Sigmoid colon (tissue), 7 donors: ENCODE results near the gene HMOX1. TPM values are rescaled to one million over a fixed set of nuclear protein-coding genes. Genes with fewer than 3 reads are reported as not detected.

Source experiments
- DNase-seq: peaks from one replicate; pipeline ENCODE4 v3.0.0-alpha.2; 2019
- H3K27ac ChIP-seq, 4 donors: fragments of 200-600 bp; sonication (generic); one replicate each; pipeline ENCODE4 v1.5.1; 2016 to 2019; ENCODE audit warnings: mild to moderate bottlenecking in 1 of 4
- H3K27me3 ChIP-seq, 3 donors: fragments of 200-600 bp; sonication (generic); one replicate each; pipeline ENCODE4 v1.5.1; 2019; ENCODE audit warnings: mild to moderate bottlenecking in 1 of 3
- H3K36me3 ChIP-seq, 4 donors: fragments of 200-600 bp; sonication (generic); one replicate each; pipeline ENCODE4 v1.5.1; 2016 to 2019
- H3K4me1 ChIP-seq, 4 donors: fragments of 200-600 bp; sonication (generic); one replicate each; pipeline ENCODE4 v1.5.1; 2017 to 2019
- H3K4me3 ChIP-seq, 4 donors: fragments of 200-600 bp; sonication (generic); one replicate each; pipeline ENCODE4 v1.5.1; 2017 to 2019; ENCODE audit warnings: mild to moderate bottlenecking in 2 of 4, moderate library complexity in 1 of 4
- H3K9me3 ChIP-seq, 4 donors: fragments of 200-600 bp in 3 of 4; sonication (generic) in 3 of 4; one replicate each; pipeline versions ENCODE4 v1.5.1 to v1.6.1; 2013 to 2019
- EP300 ChIP-seq, 4 donors: sonication (generic); formaldehyde crosslinking; IDR thresholded peaks; one replicate each; pipeline ENCODE4 v1.6.1; 2017; ENCODE audit warnings: antibody characterized with exemption in 4 of 4
- POLR2A ChIP-seq, 2 donors: fragments of 450-650 bp; IDR thresholded peaks; one replicate each; pipeline ENCODE4 v1.6.1; 2016; ENCODE audit warnings: antibody characterized with exemption in 2 of 2, mild to moderate bottlenecking in 2 of 2, moderate library complexity in 2 of 2
- POLR2AphosphoS5 ChIP-seq, 4 donors: sonication (generic); formaldehyde crosslinking; IDR thresholded peaks; one replicate each; pipeline ENCODE4 v1.6.1; 2017; ENCODE audit warnings: antibody characterized with exemption in 4 of 4
- WGBS, 2 donors: extraction: QIAGEN DNeasy Blood & Tissue Kit; methylation state at CpG; one replicate each; pipeline ENCODE4 v1.1.7; 2013; 5-methylcytosine and 5-hydroxymethylcytosine counted together
- intact Hi-C: fragments of 100-400 bp; cut with DNase I; formaldehyde crosslinking; loops from one replicate; pipeline ENCODE4 v1.15.1; 2023
- polyA plus RNA-seq, 3 donors: library from polyadenylated mRNA; stranded (reverse); fragments of 200-250 nt; gene quantifications; one replicate each; pipeline ENCODE4 v1.2.3, GENCODE V29; 2013
- total RNA-seq, 4 donors: library from RNA; depleted of rRNA; stranded (reverse); fragments of >200 nt; gene quantifications; one replicate each; pipeline ENCODE4 v1.1.0, GENCODE V29; 2016
- TF ChIP-seq, protein P1 (sequence below), 4 experiments: fragments of 450-650 bp in 3 of 4; fragments of 200-600 bp in 1 of 4; IDR thresholded peaks; one replicate each; pipeline ENCODE4 v1.5.1; 2016 to 2019; ENCODE audit warnings: antibody characterized with exemption in 4 of 4, mild to moderate bottlenecking in 3 of 4, moderate library complexity in 2 of 4
- donor health status: healthy with polysubstance abuse.
- donor health status: Bipolar disorder and iron deficiency.
- donor health status: healthy.

HMOX1 gene
- total and polyA plus RNA-seq, 7 donors: 5.0 to 138 (median 35.5) TPM

DNA sequence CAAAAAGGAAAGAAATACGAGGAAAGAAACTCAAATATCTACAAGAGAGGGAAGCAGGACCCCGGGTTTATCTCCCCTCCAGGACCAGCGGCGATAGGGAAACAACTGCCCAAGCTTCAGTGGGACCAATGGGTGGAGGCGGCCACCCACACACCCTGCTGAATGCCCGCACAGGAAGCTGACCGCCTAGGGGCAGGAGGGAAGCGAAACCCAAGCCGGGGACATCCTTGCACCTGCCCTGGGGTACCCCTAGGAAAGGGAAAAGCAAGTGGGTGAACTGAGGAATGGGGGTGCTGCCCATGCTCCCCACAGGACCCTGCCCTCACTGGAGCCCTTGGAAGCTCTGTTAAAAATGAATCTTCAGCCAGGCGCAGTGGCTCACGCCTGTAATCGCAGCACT is 27.6 kb upstream of the HMOX1 start:
- no peak overlapping the region for H3K4me3 ChIP-seq
- no peak for DNase-seq
- WGBS, 2 donors: 63 to 81% methylated on average over 12 of the region's 12 CpGs
- H3K9me3 ChIP-seq: no peaks in the 10 kb centered on the region
- peaks cover 0 to under 1% (median 0%) of the 10 kb centered on the region in 4 donors for H3K36me3 ChIP-seq
- H3K27me3 ChIP-seq: no peaks in the 10 kb centered on the region
- H3K27ac ChIP-seq: peak overlapping the region; percentile 58 to 88 (median 84)
- intact Hi-C loops: loop anchor here (5.0 kb wide), 1 partner anchor 769 kb away; no protein-coding TSS in a partner anchor
- no peak for TF ChIP-seq POLR2A (IDR thresholded peaks at IDR 0.05)
- TF ChIP-seq, protein P1, sequence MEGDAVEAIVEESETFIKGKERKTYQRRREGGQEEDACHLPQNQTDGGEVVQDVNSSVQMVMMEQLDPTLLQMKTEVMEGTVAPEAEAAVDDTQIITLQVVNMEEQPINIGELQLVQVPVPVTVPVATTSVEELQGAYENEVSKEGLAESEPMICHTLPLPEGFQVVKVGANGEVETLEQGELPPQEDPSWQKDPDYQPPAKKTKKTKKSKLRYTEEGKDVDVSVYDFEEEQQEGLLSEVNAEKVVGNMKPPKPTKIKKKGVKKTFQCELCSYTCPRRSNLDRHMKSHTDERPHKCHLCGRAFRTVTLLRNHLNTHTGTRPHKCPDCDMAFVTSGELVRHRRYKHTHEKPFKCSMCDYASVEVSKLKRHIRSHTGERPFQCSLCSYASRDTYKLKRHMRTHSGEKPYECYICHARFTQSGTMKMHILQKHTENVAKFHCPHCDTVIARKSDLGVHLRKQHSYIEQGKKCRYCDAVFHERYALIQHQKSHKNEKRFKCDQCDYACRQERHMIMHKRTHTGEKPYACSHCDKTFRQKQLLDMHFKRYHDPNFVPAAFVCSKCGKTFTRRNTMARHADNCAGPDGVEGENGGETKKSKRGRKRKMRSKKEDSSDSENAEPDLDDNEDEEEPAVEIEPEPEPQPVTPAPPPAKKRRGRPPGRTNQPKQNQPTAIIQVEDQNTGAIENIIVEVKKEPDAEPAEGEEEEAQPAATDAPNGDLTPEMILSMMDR (IDR thresholded peaks at IDR 0.05): no peak
- TF ChIP-seq EP300 (IDR thresholded peaks at IDR 0.05): no peak
- no peak for TF ChIP-seq POLR2AphosphoS5 (IDR thresholded peaks at IDR 0.05)
- H3K4me1 ChIP-seq: peaks cover 6 to 48% (median 25%) of the 10 kb centered on the region in 4 donors

DNA sequence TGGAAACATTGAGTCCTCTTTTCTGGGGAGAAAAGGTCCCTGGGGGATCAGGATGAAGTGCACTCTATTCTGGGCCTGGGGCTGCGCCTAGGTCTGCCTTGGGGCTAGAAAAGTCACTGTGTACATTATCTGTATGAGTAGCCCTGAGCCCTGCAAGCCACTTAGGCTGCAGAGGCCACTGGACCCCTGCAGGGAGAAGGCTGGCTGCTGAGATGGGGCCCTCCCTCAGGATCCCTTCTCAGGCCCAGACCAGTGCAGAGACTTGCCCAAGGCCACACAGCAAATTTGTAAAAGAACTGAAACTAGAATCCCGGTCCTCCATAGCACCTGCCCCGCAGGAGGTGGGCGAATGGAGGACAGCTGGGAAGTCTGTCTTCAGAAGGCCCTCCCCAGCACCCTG is 26.8 kb upstream of the HMOX1 start:
- Histone ChIP-seq H3K27me3 (no peaks in the 10 kb centered on the region), H3K4me3 (no peak overlapping the region), H3K4me1 (peaks cover 6 to 47% (median 25%) of the 10 kb centered on the region in 4 donors), H3K36me3 (no peaks in the 10 kb centered on the region), H3K27ac (peak overlapping the region in 1 of 4 donors; percentile 86), H3K9me3 (no peaks in the 10 kb centered on the region)
- no peak for DNase-seq
- 85 to 93% methylated on average over 4 of the region's 4 CpGs for WGBS, 2 donors
- TF ChIP-seq, protein P1 (IDR thresholded peaks at IDR 0.05): no peak
- TF ChIP-seq POLR2A (IDR thresholded peaks at IDR 0.05) (no peak), POLR2AphosphoS5 (IDR thresholded peaks at IDR 0.05) (no peak), EP300 (IDR thresholded peaks at IDR 0.05) (no peak)
- intact Hi-C loops: loop anchor here (5.0 kb wide), 1 partner anchor 768 kb away; no protein-coding TSS in a partner anchor

DNA sequence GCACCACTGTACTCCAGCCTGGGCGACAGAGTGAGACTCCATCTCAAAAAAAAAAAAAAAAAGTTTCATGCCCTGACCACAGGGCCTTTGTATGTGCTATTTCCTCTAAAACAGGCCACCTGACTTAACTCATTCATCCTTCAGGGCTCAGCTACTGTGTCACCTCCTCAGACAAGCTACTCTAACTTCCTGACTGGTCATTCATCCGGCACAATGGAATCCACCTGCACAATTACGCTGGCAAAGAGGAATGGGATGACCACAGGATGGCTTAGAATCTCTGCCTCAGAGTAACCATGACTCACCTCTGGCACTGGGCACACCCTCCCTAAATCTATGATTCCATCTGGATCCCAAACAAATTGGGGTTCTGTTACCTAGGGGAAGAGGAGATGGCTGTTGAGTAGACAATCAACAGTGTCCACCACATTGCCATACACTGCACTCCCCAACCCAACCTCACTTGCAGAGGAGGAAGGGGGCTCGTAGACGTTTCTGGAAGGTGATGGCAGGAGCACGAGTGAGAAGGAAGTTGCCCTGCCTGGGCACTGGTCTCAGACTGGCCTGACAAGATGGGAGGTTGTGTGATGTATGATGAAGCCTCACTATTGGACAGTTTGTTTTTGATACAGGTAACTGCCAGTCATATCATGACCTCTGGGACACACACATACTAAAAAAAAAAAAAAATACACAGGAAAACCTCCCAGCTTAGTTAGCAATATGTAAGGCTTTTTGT is 22.8 kb upstream of the HMOX1 start:
- 75 to 76% methylated on average over 6 of the region's 6 CpGs for WGBS, 2 donors
- Histone ChIP-seq H3K27me3 (peaks cover 0 to 17% (median 15%) of the 10 kb centered on the region in 3 donors), H3K27ac (no peak overlapping the region), H3K4me1 (peaks cover 0 to 11% (median 0%) of the 10 kb centered on the region in 4 donors), H3K4me3 (no peak overlapping the region), H3K36me3 (no peaks in the 10 kb centered on the region), H3K9me3 (no peaks in the 10 kb centered on the region)
- TF ChIP-seq POLR2A (IDR thresholded peaks at IDR 0.05): no peak
- peak in 1 of 4 donors; percentile 22 for TF ChIP-seq POLR2AphosphoS5 (IDR thresholded peaks at IDR 0.05)
- no peak for DNase-seq
- intact Hi-C loops: no loop called here

DNA sequence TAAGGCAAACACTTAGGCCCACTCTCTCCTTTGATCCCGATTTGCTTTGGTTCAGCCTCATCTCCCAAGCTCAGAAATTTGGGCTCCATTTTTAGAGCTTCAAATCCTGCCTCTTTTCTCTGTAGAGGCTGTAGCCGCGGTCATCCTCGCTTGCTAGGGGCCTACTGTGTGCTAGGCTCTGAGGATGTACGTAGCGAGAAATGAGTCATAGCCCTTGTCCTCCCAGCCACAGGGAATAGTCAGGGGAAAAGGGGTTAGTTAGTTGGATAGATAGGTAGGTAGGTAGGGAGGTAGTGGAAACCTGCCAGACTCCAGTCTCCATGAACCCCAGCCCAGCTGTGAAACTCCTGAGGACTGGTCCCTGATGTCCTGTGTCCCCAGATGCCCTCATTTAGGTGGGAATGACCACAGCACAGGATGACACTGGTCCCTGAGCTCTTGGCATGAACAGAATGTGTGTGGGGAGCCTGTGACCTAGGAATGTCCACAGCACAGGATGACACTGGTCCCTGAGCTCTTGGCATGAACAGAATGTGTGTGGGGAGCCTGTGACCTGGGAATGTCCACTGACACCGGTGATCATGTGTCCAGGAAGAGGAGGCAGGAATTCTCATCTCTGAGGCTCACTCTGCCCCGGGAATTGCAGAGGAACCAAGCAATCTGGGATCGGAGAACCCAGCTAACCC is 21.4 kb upstream of the HMOX1 start:
- Histone ChIP-seq H3K36me3 (no peaks in the 10 kb centered on the region), H3K27ac (no peak overlapping the region), H3K9me3 (no peaks in the 10 kb centered on the region), H3K27me3 (peaks cover 0 to 30% (median 15%) of the 10 kb centered on the region in 3 donors), H3K4me3 (no peak overlapping the region), H3K4me1 (peaks cover 0 to 11% (median 0%) of the 10 kb centered on the region in 4 donors)
- intact Hi-C loops: no loop called here
- no peak for TF ChIP-seq POLR2A (IDR thresholded peaks at IDR 0.05)
- TF ChIP-seq EP300 (IDR thresholded peaks at IDR 0.05): no peak
- DNase-seq: no peak
- WGBS, 2 donors: 89 to 91% methylated on average over 9 of the region's 9 CpGs

DNA sequence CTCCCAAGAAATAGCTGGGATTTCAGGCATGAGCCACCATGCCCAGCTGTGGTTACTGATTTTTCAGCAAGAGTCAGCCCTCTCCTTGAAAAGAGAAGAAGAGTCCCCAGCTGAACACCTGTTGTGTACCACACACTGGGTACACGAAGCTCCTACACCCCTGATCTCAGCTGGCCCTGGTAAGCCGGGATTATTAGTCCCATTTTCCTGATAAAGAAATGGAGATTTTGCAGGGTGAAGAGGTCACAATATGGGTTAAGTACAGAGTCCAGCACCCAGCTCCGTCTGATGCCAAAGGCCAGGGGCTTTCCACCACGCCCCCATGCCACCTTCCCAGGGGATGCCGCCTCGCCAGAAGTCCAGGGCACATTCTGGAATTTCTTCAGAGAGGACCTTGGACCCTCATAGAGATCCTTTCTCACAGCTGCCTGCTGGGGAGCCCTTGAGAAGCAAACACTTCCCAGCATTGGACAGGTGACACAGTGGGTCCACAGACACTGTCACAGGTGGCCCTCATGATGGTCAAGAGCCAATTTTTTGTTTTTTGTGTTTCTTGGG is 19.8 kb upstream of the HMOX1 start:
- H3K36me3 ChIP-seq: no peaks in the 10 kb centered on the region
- H3K4me3 ChIP-seq: no peak overlapping the region
- no peak for DNase-seq
- peaks cover 0 to 43% (median 19%) of the 10 kb centered on the region in 3 donors for H3K27me3 ChIP-seq
- peaks cover 0 to 4% (median 0%) of the 10 kb centered on the region in 4 donors for H3K4me1 ChIP-seq
- no peak overlapping the region for H3K27ac ChIP-seq
- TF ChIP-seq, protein P1 (IDR thresholded peaks at IDR 0.05): no peak
- TF ChIP-seq POLR2A (IDR thresholded peaks at IDR 0.05): no peak
- TF ChIP-seq EP300 (IDR thresholded peaks at IDR 0.05): no peak
- no peak for TF ChIP-seq POLR2AphosphoS5 (IDR thresholded peaks at IDR 0.05)
- intact Hi-C loops: no loop called here
- 29 to 69% methylated on average over 6 of the region's 6 CpGs for WGBS, 2 donors
- no peaks in the 10 kb centered on the region for H3K9me3 ChIP-seq
